Nephron (organoid): ENCODE results near the gene EXOC7.
A peak's percentile ranks its signal among the peaks of the same experiment; 100 is the strongest.

ENCODE experiments used
- H3K27ac Mint-ChIP-seq, 3 experiments: 2 replicates each; pipeline ENCODE4 v1.8.0; 2020; ENCODE audit warnings: mixed read lengths in 3 of 3, mild to moderate bottlenecking in 2 of 3, moderate library complexity in 1 of 3
- H3K27me3 Mint-ChIP-seq: 2 replicates; pipeline ENCODE4 v1.8.0; 2021; ENCODE audit warnings: low read depth, mild to moderate bottlenecking, moderate library complexity, mixed read lengths
- H3K36me3 Mint-ChIP-seq: 2 replicates; pipeline ENCODE4 v1.8.0; 2020; ENCODE audit warnings: low read depth, mixed read lengths
- H3K4me1 Mint-ChIP-seq: 2 replicates; pipeline ENCODE4 v1.8.0; 2020; ENCODE audit warnings: mixed read lengths
- H3K4me3 Mint-ChIP-seq, 3 experiments: 2 replicates each; pipeline ENCODE4 v1.8.0; 2020; ENCODE audit warnings: mild to moderate bottlenecking in 3 of 3, mixed read lengths in 3 of 3, moderate library complexity in 2 of 3
- H3K9me3 Mint-ChIP-seq: 2 replicates; pipeline ENCODE4 v1.8.0; 2020; ENCODE audit warnings: mixed read lengths
- CTCF ChIP-seq, 3 experiments: fragments of 200-600 bp; sonication (generic); IDR thresholded peaks; one replicate each; pipeline ENCODE4 v1.5.0; 2021; ENCODE audit warnings: antibody characterized with exemption in 3 of 3; ENCODE audit not compliant: unreplicated experiment in 3 of 3

Gene EXOC7

GRCh38 chr17:76075364-76076145, 28.0 kb downstream of the EXOC7 start:
- peaks cover 43% of the 10 kb centered on the region for H3K4me1 Mint-ChIP-seq
- peak in 1 of 3 experiments; percentile 16 for TF ChIP-seq CTCF (IDR thresholded peaks at IDR 0.05; ENCODE audit: unreplicated experiment in 3 of 3)
- H3K4me3 Mint-ChIP-seq = peak overlapping the region; percentile 63 to 75 (median 67)
- H3K27ac Mint-ChIP-seq = no peak overlapping the region
- H3K27me3 Mint-ChIP-seq = peaks cover 70% of the 10 kb centered on the region
- no peaks in the 10 kb centered on the region for H3K9me3 Mint-ChIP-seq
- no peaks in the 10 kb centered on the region for H3K36me3 Mint-ChIP-seq

GRCh38 chr17:76074390-76075363, 28.9 kb downstream of the EXOC7 start, which contains the start of gene GALR2:
Gene GALR2 (plus strand): TSS chr17:76074781. CDS start chr17:76074884, 103 bp downstream.
- Mint-ChIP-seq H3K27me3 (peaks cover 65% of the 10 kb centered on the region), H3K4me3 (peak within 1 kb of the TSS; percentile 63 to 75 (median 67)), H3K36me3 (no peaks in the 10 kb centered on the region), H3K27ac (no peak within 1 kb of the TSS), H3K4me1 (peaks cover 44% of the 10 kb centered on the region), H3K9me3 (no peaks in the 10 kb centered on the region)
- TF ChIP-seq CTCF (IDR thresholded peaks at IDR 0.05; ENCODE audit: unreplicated experiment in 3 of 3) = no peak

DNA sequence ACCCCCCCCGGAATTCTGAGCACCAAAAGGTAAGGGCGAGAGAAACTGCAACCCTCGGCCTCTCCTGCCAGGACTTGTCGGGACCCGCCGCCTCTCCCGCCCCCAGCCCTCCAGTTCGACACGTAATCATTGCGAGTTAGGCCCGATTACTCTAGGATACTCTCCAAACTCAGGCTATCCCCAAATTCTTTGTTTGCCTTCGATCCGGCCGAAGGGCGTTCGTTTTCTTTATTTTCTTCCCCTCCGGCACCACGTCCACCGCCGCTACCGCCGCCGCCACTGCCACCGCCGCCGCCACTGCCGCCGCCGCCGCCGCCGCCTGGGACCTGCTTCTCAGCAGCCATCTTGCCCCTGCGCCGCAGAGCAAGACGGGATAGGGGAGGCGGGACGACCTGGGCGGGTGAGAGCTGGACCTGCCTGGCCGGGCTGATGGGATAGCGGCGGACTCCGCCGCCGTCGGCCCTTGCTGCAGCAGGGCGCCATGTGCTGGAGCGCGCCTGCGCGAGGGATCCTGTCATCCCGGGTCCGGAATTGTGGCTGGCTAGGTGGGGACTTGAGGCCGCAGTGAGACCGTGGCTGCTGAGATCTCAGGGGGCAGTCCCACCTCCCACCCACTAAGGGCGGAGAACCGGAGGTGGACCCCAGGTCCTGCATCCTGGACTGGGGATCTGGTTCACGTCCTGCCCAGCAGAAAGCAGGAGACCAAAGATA, 31.3 kb downstream of the EXOC7 start, which contains the start of gene SRP68:
Gene SRP68, minus strand, starts transcription at position 370 of the 711 bp plus-strand sequence. Its CDS starts 26 bp downstream, at position 344.
- TF ChIP-seq CTCF (IDR thresholded peaks at IDR 0.05; ENCODE audit: unreplicated experiment in 3 of 3) = no peak

GRCh38 chr17:76071531-76072147, 31.9 kb downstream of the EXOC7 start:
- Mint-ChIP-seq H3K4me3 (peak overlapping the region; percentile 94 to 99 (median 95)), H3K27ac (peak overlapping the region; percentile 58 to 87 (median 75)), H3K27me3 (peaks cover 34% of the 10 kb centered on the region), H3K36me3 (peaks cover 17% of the 10 kb centered on the region), H3K4me1 (peaks cover 23% of the 10 kb centered on the region), H3K9me3 (no peaks in the 10 kb centered on the region)
- no peak for TF ChIP-seq CTCF (IDR thresholded peaks at IDR 0.05; ENCODE audit: unreplicated experiment in 3 of 3)

More for the DNA sequence above, 31.3 kb downstream of the EXOC7 start, which contains the start of gene SRP68:
- Mint-ChIP-seq H3K4me3 (peak within 1 kb of the TSS; percentile 94 to 99 (median 95)), H3K36me3 (peaks cover 11% of the 10 kb centered on the region), H3K27ac (peak within 1 kb of the TSS; percentile 58 to 87 (median 75)), H3K4me1 (peaks cover 28% of the 10 kb centered on the region), H3K9me3 (no peaks in the 10 kb centered on the region), H3K27me3 (peaks cover 41% of the 10 kb centered on the region)

DNA sequence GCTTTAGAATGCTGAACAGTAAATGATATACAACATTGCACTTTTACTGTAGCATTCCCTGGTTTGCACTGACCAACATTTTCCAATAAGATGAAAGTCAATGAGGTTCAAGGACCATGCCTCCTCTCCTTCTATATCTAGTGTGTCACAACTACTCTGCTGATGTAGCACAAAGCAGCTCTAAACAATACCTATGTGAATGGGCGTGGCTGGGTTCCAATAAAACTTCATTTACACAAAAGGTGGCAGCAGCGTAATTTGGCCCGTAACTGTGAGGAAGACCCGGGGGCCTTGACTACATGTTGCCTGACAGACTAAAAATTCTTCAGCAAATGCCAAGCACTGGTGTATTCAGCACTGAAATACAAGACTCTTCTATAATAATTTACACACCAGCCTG, 37.8 kb downstream of the EXOC7 start:
- Mint-ChIP-seq H3K27ac (no peak overlapping the region), H3K9me3 (no peaks in the 10 kb centered on the region), H3K4me3 (no peak overlapping the region), H3K4me1 (peaks cover 4% of the 10 kb centered on the region), H3K36me3 (peaks cover 59% of the 10 kb centered on the region), H3K27me3 (no peaks in the 10 kb centered on the region)
- no peak for TF ChIP-seq CTCF (IDR thresholded peaks at IDR 0.05; ENCODE audit: unreplicated experiment in 3 of 3)
